Fibroblast of skin of right biceps (primary cell): Measurements from ENCODE around the gene IFNL4.
A peak's percentile ranks its signal among the peaks of the same experiment; 100 is the strongest.
"Not testable (repeated sequence)": the region's sequence is repeated elsewhere in the genome, so short reads cannot be mapped to it uniquely, and the experiment has no call there.

ENCODE experiments used
- DNase-seq: peaks from one replicate; pipeline ENCODE4 v3.0.0-alpha.2; 2013

IFNL4 gene

GRCh38 chr19:39248806-39249205 lies at the start of gene IFNL4:
Gene IFNL4 (minus strand): TSS chr19:39248856.
- DNase-seq: no peak

DNA sequence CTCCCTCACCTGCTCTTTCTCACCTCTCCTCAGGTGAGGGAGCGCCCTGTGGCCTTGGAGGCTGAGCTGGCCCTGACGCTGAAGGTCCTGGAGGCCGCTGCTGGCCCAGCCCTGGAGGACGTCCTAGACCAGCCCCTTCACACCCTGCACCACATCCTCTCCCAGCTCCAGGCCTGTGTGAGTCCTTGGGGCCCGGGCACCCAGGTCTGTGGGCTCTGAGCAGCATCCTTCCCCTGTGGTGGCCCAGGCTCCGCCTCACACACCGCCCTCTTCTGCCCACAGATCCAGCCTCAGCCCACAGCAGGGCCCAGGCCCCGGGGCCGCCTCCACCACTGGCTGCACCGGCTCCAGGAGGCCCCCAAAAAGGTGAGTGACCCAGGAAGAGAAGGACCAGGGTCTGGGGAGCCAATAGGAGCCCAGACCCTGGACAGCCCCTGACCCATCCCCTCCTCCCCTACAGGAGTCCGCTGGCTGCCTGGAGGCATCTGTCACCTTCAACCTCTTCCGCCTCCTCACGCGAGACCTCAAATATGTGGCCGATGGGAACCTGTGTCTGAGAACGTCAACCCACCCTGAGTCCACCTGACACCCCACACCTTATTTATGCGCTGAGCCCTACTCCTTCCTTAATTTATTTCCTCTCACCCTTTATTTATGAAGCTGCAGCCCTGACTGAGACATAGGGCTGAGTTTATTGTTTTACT lies 49.4 kb upstream of the IFNL4 start:
- DNase-seq: no peak

GRCh38 chr19:39296906-39297305 lies 48.2 kb upstream of the IFNL4 start:
- no peak for DNase-seq

DNA sequence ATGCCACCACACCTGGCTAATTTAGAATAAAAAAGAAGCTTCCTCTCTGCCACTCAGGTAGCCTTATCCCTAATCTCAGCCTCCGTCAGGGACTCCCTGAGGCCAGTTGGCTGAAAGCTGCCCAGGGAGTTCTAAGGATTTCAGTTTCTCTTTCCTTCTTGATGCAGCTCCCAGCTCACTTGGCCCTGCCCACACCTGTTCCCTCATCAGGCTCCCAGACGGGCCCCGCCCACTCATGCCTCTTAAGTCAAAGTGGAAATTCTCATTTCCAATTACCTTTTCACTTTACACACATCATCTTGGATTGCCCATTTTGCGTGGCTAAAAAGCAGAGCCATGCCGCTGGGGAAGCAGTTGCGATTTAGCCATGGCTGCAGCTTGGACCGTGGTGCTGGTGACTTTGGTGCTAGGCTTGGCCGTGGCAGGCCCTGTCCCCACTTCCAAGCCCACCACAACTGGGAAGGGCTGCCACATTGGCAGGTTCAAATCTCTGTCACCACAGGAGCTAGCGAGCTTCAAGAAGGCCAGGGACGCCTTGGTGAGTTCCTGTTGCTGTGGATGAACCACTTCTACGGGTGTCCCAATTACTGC lies 47.5 kb upstream of the IFNL4 start, which contains the start of gene IFNL1:
Gene IFNL1 (plus strand): TSS at position 353 of the 591 bp plus-strand sequence. CDS start 15 bp downstream, at position 368.
- DNase-seq: no peak

GRCh38 chr19:39293394-39293793 lies 44.7 kb upstream of the IFNL4 start:
- DNase-seq: no peak

GRCh38 chr19:39284032-39284431 lies 35.4 kb upstream of the IFNL4 start:
- DNase-seq: no peak

- DNase-seq: no peak
Measured at GRCh38 chr19:39282021-39282420, 33.4 kb upstream of the IFNL4 start.

GRCh38 chr19:39277598-39277997 lies 28.9 kb upstream of the IFNL4 start:
- DNase-seq: no peak

DNA sequence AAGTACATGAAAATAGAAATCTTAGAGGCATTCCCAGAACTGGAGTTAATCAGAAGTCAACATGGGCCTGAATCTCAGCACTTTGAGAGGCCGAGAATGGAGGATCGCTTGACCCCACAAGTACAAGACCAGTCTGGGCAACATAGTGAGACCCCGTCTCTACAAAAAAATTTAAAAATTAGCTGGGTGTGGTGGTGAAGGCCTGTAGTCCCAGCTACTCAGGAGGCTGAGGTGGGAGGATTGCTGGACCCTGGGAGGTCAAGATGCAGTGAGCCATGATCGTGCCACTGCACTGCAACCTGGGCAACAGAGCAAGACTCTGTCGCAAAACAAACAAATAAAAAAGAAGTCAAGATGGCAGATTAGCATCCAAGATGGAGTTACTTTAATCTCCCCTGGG lies 28.1 kb upstream of the IFNL4 start:
- no peak for DNase-seq

DNA sequence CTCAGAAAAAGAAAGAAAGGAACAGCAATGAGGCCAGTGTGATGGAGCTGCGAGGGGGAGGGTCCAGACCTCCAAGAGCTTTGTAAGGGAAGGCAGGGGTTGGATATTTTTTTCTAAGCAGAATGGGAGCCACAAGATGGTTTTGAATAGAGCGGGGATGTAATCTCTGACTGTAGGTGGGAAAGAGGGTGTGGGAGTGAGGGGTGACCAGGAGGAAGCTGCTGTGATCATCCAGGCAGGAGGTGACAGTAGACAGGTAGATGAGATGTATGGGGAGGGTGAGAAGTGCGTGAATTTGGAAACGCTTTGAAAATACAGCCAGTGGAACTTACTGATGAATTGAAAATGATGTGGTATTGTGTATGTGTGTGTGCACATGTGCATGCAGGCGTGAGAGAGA lies 26.9 kb upstream of the IFNL4 start:
- DNase-seq: no peak

DNA sequence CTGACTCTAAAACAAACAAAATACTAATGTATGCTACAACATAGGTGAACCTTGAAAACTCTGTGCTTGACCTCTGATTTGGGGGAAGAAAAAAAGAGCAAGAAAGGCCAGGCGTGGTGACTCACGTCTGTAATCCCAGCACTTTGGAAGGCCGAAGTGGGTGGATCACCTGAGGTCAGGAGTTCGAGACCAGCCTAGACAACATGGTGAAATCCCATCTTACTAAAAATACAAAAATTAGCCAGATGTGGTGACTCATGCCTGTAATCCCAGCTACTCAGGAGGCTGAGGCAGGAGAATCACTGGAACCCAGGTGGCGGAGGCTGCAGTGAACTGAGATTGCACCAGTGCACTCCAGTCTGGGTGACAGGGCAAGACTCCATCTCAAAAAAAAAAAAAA lies 25.2 kb upstream of the IFNL4 start:
- DNase-seq: not testable (repeated sequence)

DNA sequence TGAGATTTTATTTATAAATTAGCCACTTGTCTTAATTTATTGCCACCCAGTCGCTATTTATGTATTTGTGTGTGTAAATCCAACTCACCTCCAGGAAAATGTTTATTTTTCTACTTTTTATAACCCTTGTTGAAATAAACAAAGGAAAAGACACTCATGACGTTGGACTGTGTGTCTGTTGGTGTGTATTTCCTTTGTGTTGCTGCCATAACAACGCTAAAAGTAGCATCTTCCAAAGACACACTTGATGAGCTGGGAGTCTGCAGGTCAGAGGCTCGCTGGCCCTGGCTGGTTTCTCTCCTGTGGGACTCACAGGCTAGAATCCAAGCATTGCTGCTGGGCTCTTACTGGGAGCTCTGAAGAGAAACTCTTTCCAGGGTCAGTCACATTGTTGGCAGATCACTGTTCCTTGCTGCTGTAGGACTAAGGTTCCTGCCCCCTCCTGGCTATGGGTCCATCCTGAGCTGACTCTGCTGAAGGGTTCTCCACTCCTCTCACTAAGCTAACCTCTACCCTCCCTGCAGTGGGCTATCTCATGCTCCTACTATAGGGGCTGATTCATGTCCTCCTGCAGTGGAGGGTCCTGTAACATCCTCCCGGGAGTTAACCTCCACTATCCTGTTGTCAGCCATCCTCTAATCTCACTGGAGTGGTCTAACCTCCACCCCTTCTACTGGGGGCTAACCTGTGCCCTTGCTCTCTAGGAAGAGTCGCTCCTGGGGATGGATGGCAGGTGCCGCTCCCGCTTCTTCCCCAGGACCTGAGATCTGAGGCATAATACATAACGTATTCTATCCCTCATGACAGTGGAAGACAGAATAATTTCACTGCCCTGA lies 21.6 kb upstream of the IFNL4 start:
- DNase-seq: no peak

GRCh38 chr19:39269369-39269768 lies 20.7 kb upstream of the IFNL4 start:
- DNase-seq: not testable (repeated sequence)

DNA sequence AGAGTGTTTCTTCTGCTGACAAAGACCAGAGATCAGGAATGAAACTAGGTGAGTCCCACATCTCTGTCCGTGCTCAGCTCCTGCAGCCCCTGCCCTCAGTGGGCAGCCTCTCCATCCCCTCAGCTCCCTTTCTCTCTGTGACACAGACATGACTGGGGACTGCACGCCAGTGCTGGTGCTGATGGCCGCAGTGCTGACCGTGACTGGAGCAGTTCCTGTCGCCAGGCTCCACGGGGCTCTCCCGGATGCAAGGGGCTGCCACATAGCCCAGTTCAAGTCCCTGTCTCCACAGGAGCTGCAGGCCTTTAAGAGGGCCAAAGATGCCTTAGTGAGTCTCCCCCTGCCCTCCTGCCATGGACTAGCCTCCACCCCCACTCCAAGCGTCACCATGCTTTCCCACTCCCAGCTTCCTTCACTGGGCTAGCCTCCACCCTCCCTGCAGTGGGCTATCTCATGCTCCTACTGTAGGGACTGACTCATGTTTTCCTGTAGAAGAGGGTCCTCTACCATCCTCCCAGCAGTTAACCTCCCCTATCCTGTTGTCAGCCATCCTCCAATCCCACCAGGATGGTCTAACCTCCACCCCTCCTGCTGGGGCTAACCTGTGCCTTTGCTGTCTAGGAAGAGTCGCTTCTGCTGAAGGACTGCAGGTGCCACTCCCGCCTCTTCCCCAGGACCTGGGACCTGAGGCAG lies 20.0 kb upstream of the IFNL4 start:
- not testable (repeated sequence) for DNase-seq

- not testable (repeated sequence) for DNase-seq
Measured at GRCh38 chr19:39268085-39268484, 19.4 kb upstream of the IFNL4 start, which contains the start of gene IFNL2. Gene IFNL2 (plus strand): TSS chr19:39268396. CDS start chr19:39268569, 173 bp downstream.

DNA sequence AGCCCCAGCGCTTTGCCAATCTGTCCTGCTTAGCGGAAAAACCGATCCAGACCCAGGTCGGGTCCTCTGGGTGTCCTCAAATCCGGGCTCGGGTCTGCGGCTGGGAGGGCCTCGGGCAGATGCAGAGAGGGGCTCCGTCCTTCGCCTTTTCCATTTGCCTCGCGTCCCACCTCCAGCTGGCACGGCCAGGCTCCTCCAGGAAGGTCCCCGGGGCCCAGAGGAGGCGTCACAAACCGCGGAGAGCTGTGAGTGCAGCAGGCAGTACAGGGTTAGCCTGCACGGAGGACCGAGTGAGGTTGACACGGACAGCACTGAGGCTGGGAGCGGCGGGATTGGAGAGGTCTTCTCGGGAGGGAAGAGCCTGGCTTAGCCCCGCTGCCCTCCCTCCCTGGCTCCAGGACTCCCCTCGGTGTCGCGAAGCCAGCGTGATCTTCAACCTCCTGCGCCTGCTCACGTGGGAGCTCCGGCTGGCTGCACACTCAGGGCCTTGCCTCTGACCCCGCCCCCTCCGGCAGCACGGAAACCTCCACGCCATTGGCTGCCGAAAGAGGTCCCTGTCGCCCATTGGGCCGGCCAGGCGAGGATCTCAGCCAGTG lies 16.8 kb upstream of the IFNL4 start:
- DNase-seq: no peak

DNA sequence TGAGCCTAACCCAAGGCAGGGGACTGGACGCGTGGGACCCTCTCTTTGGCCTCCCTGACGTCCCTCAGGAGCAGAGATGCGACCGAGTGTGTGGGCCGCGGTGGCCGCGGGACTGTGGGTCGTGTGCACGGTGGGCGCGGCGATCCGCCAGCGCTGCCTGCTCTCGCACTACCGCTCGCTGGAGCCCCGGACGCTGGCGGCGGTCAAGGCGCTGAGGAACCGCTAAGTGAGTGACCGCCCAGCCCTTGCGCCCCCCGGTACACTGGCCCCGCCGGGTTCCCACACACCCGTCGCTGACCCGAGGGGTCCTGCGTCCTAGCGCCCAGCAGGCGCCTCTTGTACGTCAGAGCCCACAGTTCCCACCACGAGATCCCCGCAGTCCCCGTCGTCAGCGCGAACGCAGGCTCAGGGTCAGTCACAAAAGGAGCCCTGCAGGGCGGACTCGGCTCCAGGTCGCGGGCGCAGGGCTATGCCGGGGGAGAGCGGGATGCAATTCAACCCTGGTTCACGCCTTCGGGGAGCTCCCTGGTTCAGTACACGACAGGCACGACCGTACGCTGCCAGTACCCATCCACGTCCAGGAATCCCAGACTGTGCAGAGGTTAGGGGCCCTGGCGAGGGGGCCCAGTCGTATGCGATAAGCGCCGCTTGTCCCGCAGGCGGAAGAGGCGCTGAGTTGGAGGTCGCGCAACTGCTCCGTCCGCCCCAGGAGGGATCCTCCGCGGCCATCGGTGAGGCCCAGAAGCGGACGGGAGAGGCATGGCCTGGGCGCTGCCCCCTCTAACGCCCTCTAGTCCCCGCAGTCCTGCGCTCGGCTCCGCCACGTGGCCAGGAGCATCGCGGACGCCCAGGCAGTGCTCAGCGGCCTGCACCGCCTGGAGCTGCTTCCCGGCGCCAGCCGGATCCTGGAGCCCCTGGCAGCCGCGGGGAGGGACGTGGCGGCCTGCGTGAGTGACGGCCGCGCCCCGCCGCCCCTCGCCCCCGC lies 15.9 kb upstream of the IFNL4 start:
- peak; percentile 5 for DNase-seq

DNA sequence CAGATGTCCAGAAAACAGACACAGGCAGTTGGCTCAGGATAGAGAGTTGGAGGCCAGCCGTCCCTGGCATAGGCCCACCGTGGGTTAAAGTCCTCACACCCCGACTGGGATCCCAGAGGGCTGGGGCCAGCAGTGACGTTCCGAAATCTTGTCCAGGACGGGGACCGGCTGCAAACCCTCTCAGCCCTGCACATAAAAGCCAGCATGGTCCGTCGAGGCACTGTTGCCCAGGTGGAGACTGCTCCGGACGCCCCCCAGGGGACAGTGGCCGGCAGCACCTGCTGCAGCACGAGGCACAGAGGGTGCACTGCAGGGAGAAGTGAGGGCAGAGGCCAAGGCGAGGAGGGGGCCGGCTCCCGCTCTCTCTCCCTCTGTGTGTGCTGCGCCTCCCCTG lies 15.3 kb upstream of the IFNL4 start:
- no peak for DNase-seq

- no peak for DNase-seq
Measured at GRCh38 chr19:39262496-39262895, 13.8 kb upstream of the IFNL4 start.

DNA sequence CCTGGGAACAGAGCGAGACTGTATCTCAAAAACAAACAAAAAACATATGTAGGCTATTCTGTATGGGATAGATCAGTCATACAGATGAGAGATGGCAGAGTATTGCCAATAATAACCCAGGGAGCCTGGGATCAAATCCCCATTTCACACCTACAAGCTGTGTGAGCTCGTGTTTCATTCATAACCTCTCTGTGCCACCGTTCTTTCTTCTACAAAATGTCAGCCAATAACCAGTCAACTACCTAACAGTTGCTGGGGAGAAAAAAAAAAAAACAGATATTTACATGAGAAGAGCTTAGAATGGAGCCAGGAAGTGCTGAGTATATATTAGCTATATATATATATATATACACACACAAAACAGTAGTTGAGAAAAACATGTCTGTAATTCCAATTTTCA lies 13.0 kb upstream of the IFNL4 start:
- DNase-seq: no peak

GRCh38 chr19:39257227-39257626 lies 8.6 kb upstream of the IFNL4 start:
- no peak for DNase-seq
